Renal cortex interstitium (tissue), 11 donors: ENCODE data around the gene COL9A2. TPM values are rescaled to one million over a fixed set of nuclear protein-coding genes. Genes with fewer than 3 reads are reported as not detected.
"Not testable (repeated sequence)": the region's sequence is repeated elsewhere in the genome, so short reads cannot be mapped to it uniquely, and the experiment has no call there.

Experiments
- DNase-seq, 11 donors: peaks; one replicate each; pipeline ENCODE4 v3.0.0-alpha.2; 2013; ENCODE audit warnings: low read depth in 9 of 11, low spot score in 4 of 11; ENCODE audit errors: extremely low read depth in 1 of 11
- polyA plus RNA-seq, 3 donors: library from polyadenylated mRNA; unstranded; fragments of 120-200 nt; gene quantifications; one replicate each; pipeline ENCODE4 v1.2.1, GENCODE V29; 2013; ENCODE audit not compliant: insufficient read length in 3 of 3

The COL9A2 gene
- polyA plus RNA-seq, 3 donors: 18.5 to 29.4 (median 28.5) TPM

DNA sequence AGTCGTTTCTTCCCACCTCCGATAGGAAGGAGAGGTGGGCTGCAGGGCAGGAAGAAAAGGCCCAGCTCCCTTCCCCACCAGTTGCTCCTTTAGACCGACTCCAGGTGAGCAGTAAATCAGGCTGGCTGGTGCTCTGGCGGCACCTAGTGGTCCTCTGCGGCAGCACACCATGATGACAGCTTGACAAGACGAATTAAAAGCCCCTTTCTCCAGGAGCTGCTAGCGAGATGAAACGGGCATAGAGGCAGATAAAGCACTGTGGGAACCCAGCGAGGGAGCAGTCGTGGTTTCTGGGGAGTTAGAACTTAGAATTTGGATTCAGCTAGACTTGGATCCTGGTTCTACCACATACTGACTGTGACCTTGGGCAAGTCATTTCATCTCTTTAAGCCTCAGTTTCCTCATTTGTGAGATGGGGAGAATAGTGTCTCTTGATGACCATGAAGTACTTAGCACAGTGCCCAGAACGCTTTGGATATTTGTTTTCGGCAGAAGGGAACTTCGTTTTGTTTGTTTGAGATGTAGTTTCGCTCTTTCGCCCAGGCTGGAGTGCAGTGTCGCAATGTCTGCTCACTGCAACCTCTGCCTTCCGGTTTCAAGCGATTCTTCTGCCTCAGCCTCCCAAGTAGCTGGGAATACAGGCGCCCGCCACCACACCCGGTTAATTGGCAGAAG is 21.8 kb upstream of the COL9A2 start:
- peak; percentile 54 to 82 (median 71) for DNase-seq

DNA sequence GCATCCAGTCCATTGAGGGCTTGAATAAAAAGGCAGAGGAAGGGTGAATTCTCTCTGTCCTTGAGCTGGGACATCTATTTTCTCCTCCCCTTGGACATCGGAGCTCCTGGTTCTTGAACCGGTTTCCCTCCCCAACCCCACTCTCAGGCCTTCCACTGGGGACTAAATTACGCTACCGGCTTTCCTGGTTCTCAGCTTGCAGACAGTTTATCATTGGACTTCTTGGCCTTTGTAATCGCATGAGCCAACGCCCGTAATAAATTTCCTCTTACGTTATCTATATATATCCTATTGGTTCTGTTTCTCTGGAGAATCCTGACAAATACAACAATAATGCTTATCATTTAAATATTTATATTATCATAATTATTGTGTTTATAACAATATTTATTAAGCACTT is 20.4 kb upstream of the COL9A2 start:
- no peak for DNase-seq

DNA sequence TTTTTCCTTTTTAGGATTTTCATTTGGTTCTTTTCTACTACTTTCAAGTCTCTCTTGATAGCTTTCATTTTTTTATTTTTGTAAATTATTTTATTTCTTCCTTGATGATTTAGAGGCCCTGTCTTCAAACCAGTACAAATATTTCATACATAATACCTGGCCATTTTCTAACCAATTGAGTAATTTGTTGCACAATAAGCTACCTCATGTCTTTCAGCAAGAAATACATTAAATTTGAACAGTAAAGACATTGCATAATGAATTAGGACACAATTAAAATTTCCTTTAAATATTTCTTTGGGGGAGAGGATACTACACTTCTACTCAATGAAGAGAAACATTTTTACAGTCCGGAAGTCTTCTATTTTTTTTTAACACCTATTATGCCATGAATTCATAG is 15.6 kb upstream of the COL9A2 start:
- no peak for DNase-seq

DNA sequence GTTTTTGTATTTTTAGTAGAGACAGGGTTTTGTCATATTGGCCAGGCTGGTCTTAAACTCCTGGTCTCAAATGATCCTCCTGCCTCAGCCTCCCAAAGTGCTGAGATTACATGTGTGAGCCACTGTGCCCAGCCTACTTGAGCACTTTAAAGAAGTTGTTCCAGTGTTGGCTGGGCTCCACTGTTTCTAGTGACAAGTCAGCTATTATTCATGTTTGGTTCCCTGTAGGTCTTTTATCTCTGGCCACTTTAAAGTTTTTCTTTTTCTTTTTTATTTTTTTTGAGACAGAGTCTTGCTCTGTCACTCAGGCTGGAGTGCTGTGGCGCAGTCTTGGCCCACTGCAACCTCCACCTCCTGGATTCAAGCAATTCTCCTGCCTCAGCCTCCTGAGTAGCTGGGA is 14.3 kb upstream of the COL9A2 start:
- not testable (repeated sequence) for DNase-seq

DNA sequence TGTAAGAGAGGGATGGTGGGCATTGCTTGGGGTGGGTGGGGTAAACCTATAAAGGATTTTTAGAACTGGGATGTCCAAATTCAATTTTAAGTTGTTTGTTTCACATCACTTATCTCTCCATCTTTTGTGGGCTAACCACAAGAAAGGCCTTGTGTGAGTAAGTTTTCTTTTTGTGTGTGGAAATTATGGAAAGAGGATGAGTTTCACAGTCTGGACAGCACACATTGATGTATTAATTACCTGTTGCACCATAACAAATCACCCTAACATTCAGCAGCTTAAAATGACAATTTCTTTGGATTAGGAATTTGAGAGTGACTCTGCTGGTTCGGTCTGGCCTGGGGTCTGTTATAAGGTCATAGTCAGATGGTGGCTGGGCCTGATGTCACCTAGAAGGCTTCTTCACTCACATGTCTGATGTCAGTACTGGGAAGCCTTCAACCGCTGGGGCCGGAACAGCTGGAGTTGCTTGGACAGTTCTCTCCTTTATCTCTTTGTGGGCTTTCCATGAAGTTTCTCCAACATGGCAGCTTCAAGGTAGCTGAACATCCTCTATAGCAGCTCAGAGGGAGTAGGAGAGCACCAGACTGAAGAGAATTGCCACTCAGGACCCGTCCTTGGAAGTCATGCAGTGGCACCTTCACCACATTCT is 2.0 kb upstream of the COL9A2 start:
- DNase-seq: no peak

DNA sequence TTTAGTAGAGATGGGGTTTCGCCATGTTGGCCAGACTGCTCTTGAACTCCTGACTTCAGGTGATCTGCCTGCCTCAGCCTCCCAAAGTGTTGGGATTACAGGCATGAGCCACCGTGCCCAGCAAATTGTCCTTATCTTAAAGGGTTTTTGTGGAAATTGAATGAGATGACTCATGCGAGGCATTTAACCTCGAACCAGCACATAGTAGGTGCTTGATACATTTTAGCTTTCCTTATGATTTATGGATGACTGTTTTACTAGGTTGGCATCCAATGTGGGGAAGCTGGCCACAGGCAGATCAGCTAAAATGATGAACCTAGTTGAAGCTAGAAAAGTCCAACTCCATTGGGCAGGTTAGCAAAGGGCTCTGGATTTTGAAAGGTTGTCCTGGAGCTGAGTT is 1.4 kb upstream of the COL9A2 start:
- no peak for DNase-seq

DNA sequence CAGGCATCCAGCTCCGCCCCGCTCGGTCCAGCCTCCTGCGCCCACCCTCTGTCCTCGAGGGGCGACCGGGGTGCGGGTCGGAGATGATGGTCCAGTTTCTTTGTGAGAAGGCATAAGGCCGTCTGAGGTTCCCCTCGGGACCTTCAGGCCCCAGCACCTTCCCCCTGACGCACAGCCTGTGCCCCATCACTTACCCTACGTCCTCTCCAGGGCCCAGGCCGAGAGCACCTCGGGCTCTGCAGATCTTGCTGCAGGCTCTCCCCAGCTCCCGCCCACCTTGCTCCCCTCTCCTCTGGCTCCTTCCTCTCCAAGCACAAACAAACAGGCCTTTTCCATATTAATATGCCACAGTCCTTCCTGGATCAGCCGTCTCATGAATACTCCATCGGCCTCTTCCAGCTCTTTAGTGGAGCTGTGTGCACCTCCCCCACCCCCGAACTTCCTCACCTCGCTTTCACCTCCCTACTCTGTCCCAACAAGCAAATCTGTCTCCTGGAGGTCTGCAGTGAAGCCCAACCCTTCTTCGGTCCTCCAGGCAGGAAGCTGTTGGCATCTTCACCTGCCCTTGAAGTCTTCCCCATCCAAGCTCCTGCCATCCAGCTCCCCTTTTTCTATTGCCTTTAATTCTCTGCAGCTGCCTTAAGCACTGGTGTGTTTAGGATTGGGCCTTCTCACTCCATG is 448 bp upstream of the COL9A2 start:
- no peak for DNase-seq

DNA sequence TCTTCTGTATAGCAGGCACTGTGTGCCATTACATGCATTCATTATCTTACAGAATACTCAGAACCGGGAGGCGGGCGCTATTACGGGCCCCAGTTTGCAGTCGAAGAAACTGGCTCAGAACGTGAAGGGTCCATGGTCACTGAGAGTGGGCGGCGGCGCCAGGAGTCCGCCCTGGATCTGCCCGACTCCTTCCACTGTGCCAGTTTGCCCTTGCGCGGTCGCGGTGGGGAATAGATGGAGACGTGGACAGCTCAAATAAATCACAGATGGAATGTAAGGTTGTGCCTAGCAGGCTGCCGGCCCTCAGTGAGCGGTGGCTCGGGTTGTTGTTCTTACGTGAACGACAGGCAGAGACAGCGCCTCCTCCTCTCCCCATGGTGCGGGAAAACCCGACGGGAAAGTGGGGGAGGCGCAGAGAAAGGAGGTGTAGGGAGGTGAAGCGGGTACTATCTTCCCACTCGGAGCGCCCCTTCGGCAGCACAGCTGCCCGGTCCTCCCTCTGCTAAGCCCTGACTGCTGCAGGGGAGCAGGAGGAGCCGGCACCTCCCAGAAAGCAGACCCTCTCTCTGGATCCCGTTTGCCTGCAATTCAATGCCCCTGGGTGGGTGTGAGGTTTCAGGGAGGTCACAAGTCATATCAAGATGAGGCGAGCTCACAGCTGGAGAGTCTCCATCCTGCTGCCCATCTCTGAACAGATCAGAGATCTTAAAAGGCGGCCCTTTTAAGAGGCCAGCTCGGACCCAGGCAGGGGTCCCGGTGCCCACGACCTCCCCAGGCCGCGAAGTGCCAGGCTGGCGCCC is 1.1 kb downstream of the COL9A2 start:
- peak in 8 of 11 donors; percentile 23 to 52 (median 39) for DNase-seq

DNA sequence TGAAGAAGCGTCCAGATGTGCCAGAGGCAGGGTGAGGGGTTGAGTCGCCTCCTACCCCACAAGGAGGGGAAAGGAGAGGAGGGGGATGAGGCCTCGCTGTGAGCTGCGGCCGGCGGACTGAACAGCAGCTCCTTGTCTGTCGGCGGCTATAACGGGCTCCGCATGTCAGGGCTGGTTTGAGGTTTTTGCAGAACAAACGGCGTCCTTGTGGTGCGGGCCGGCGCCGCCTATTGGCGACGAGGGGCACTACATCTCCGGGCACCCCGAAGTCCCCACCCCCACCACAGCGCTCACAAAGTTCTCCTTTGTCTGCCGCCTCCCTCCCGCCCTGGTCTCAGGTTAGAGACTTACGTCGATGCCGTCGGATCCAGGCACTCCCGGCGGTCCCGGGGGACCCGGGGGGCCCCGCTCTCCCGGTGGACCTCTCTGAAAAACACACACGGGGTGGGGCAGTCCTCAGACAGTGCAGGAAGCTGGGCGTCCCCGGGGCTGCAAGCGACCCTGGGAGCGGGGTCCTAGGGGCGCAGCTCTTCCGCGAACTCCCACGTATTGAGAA is 1.8 kb downstream of the COL9A2 start:
- DNase-seq: peak; percentile 61 to 84 (median 80)

DNA sequence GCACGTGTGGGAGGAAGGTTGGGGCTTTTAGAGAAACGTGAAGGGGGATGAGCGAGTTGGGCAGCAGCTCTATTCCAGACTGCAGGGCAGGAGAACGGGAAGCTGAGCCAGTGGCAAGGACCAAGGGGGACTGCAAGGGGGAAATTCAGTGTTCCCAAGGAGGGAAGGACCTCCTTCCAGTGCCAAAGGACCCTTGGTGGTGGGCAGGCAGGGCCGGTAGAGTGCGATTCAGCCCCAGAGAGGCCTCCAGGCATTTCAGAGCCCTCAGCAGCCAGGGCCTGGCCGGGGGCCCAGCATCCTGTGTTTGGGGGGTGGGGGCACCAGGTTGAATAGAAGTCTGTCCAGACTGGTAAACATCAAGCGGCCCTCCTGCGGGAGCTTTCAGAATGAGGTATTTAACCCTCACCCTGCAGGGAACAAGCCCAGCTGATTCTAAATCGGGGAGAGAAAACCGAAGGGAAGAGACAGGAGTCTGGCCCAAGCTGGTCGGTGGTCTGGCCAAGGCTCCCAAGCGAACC is 2.3 kb downstream of the COL9A2 start:
- DNase-seq: peak in 1 of 11 donors; percentile 17

DNA sequence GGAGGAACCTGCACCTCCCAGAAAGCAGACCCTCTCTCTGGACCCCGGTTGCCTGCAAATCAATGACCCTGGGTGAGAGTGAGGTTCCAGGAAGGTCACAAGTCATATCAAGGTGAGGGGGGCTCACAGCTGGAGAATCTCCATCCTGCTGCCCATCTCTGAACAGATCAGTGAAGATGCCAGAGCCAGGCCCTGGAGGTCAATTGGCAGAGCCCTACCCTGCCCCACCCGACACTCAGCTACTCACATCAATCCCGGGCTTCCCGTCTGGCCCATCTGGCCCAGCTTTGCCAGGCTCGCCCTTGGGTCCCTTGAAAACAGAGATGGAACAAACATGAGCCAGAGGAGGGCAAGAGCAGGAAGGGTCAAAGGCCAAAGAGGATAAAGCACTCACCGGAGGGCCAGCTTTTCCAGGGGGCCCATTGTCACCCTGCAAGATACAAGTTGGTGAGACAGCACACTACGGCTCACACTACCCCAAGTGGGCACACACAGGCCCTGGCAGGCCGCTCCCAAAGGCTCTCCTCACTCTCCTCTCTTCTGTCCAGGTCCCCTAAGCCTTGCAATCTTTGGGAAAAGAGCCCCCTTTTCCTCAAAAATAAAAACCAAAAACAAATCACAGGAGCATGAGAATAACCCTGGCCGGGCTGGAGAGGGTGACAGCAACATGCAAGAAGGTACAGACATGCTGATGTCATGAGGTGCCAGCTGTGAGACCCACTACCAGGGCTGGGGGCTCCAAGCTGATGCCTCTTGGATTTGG is 2.9 kb downstream of the COL9A2 start:
- no peak for DNase-seq

DNA sequence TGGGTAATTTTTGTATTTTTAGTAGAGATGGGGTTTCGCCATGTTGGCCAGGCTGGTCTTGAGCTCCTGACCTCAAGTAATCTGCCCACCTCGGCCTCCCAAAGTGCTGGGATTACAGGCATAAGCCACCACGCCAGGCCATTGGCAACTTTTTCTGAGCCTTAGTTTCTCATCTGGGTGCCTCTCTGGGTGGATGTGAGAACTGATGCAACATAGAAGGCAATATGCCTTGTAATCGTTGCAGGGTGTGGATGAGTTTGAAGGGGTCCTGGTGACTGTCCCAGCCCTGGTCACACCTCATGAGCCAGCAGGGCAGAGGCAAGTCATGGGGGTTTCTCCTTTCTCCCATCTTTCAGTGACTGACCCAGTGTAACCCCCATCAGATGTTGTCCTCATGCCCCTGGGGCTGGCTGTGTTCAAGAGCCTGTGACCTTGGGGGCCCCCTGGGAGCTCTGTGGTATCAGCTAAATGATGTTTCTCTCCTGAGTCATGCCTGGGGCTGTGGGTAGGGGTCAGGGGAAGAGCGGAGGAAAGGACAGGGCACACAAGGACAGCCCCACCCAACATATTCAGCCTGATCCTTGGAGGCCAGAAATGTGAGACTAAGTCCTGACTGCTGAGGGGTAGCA is 3.6 kb downstream of the COL9A2 start:
- no peak for DNase-seq

DNA sequence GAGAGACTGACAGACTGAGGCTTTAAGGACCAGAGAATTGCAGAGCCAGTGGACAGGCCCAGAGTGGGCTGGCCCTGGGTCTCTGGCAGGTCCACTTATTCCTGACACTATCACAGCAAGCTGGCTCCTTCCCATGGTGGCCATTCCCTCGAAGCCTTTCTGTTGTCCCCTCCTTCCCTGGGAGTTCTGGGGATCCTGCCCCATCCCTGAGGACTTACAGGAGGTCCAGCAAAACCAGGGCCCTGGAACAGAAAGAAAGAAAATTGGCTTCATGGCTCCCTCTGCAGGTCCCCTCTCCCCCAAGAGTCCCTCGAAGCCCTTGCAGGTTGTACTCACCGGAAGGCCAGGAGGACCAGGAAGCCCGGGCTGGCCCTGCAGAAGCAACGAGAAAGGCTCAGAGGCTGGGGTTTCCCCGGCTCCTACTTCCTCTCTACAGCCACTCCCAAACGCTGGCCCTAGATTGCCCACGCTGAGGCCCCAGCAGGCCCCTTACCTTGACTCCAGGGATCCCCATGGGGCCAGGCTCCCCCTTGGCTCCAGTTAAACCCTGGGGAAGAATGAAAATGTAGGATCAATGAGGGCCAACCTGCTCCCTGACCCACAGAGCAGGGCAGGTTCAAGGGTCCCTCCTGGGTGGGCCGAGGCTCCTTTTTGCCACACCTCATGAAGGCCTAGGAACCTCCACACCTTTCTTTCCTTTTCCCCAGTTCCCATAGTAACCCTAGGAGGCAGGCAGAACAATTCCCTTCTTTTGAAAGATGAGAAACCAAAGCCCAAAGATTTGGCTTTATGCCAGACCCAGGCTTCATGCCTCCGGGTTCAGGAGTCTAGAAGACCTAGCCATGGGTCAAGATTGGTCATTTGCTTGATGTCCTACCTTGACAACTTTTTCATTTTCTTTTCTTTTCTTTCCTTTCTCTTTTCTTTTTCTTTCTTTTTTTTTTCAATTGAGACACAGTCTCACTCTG is 4.6 kb downstream of the COL9A2 start:
- DNase-seq: no peak

DNA sequence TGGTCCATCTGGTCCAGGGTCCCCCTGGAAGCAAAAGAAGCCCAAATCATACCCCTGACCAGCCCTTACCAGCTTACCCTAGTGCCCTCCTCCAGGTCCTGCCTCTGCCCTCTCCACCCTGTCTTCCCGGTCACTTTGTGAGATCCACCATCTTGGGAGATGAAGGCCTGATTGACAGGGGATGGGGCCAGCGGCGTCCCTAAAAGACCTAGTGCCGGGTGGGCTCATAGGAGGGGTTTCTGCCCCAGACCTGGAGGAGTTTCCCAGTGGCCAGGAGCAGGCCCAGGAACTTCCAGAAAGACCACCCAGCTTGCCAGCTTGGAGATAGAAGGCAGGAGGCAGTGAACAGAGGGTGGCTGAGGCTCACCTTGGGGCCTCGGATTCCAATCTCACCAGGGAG is 5.4 kb downstream of the COL9A2 start:
- no peak for DNase-seq

DNA sequence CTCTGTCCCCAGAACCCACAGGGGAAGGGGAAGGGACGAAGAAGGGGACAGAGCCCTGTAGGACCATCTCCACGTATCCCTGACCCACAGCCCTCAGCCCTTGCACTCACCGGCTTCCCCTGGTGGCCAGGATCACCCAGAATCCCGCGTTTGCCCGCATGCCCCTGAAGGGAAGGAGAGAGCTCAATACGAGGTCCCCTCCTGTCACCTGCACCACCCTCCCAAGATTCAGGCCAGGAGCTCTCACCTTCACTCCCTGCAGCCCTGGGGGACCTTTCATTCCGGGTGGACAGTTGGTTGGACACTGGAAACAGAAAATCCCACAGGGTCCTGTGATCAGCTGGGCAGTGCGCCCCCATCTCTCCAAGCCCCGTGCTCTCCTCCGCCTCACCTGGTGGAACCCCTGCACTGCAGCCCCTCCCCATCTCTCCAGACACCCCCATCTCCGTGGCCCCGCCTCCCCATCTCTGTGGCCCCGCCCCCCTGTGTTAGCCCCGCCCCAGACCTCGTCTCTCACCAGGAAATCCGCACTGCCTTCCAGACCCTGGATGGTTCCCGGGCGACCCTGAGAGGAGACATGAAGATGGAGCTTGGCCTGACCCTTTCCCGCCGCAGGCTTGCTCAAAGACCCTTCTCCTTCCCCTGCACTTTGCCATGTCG is 6.0 kb downstream of the COL9A2 start:
- no peak for DNase-seq

DNA sequence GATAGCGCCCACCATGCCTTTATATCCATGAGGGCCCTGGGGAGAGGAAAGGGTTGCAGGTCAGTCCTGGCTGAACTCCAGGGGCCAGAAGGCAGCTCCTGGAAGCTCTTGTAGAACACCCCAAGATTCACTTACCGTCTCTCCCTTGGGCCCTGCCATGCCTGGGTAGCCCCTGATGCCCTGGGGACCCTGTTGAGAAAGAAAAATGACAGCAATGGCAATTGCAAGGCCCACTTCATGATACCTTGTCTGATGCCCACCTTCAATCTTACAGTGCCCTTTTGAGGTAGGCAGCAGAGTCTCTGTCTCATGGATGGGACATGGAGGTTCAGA is 7.0 kb downstream of the COL9A2 start:
- no peak for DNase-seq
